ENCODE measurements around the gene SWSAP1.

DNA sequence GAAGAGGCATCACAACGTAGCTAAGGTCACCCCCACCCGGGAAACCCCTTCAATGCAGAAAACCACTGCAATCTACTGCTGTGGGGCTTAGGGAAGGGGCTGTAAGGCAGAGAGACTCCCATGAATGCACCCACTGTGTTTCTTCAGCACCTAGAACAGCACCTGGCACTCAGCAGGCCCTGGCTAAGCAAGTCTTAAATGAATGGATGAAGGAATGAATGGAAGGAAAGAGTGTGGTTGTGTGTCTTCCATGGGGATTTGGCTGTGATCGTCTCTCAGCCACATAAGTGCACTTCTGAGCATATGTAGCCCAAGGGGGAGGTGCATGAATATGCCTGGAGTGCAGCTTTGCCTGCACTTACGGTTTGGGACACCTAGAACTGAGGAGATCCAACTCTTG lies 25.3 kb upstream of the SWSAP1 start:
- TF ChIP-seq CTCF (conservative IDR thresholded peaks at IDR 0.05 in 1 of 2, IDR thresholded peaks at IDR 0.05 in 1 of 2; ENCODE audit: low read depth in 1 of 2, low read length in 2 of 2): no peak
- TF ChIP-seq EZH2 (IDR thresholded peaks at IDR 0.05; ENCODE audit: low read length, missing control alignments): no peak

All from fibroblast of lung (primary cell).